Gastrocnemius medialis (tissue), 4 donors: ENCODE data around the gene DMAC1. TPM values are rescaled to one million over a fixed set of nuclear protein-coding genes. Genes with fewer than 3 reads are reported as not detected.

Source experiments
- ATAC-seq, 2 donors: fragments of 150-250 bp; one replicate each; pipeline ENCODE4 v1.9.1; 2016
- DNase-seq, 2 donors: peaks; one replicate each; pipeline ENCODE4 v3.0.0-alpha.2; 2019
- H3K27ac ChIP-seq, 4 donors: fragments of 200-600 bp; sonication (generic); 1 replicate in 1 of 4; 2 replicates in 3 of 4; pipeline ENCODE4 v1.5.1; 2016 to 2018; ENCODE audit warnings: mild to moderate bottlenecking in 2 of 4, moderate library complexity in 1 of 4
- H3K27me3 ChIP-seq, 3 donors: fragments of 200-600 bp; sonication (generic) in 2 of 3; 1 replicate in 1 of 3; 2 replicates in 2 of 3; pipeline versions ENCODE4 v1.5.1 to v1.6.0; 2016 to 2019; ENCODE audit warnings: mild to moderate bottlenecking in 1 of 3, moderate library complexity in 1 of 3
- H3K36me3 ChIP-seq, 2 donors: fragments of 200-600 bp; sonication (generic) in 1 of 2; one replicate each; pipeline ENCODE4 v1.5.1; 2017 to 2018
- H3K4me1 ChIP-seq, 2 donors: fragments of 200-600 bp; sonication (generic) in 1 of 2; one replicate each; pipeline ENCODE4 v1.5.1; 2016 to 2017; ENCODE audit warnings: mild to moderate bottlenecking in 2 of 2
- H3K4me3 ChIP-seq, 4 donors: fragments of 200-600 bp; sonication (generic) in 3 of 4; 1 replicate in 1 of 4; 2 replicates in 3 of 4; pipeline ENCODE4 v1.5.1; 2016 to 2019; ENCODE audit warnings: mild to moderate bottlenecking in 2 of 4
- H3K9me3 ChIP-seq, 3 donors: fragments of 200-600 bp; sonication (generic) in 2 of 3; 1 replicate in 1 of 3; 2 replicates in 2 of 3; pipeline ENCODE4 v1.5.1; 2016 to 2019
- CTCF ChIP-seq, 5 experiments: fragments of 450-650 bp in 3 of 5; fragments of 200-600 bp in 2 of 5; sonication (generic) in 2 of 5; IDR thresholded peaks in 4 of 5; conservative IDR thresholded peaks in 1 of 5; 1 replicate in 4 of 5; 2 replicates in 1 of 5; pipeline ENCODE4 v1.5.1; 2016 to 2019; ENCODE audit warnings: antibody characterized with exemption in 5 of 5, mild to moderate bottlenecking in 3 of 5, moderate library complexity in 3 of 5
- POLR2A ChIP-seq, 2 donors: fragments of 450-650 bp; IDR thresholded peaks; one replicate each; pipeline ENCODE4 v1.6.1; 2017; ENCODE audit warnings: antibody characterized with exemption in 2 of 2, mild to moderate bottlenecking in 2 of 2, moderate library complexity in 2 of 2
- in situ Hi-C, 4 donors: fragments of 200-750 bp; cut with MboI; loops; one replicate each; pipeline versions ENCODE4 v1.15.0 to v1.8.0; 2017; ENCODE audit warnings: low sequenced_read_pairs in 4 of 4
- intact Hi-C: fragments of 100-400 bp; cut with DNase I; formaldehyde crosslinking; loops from one replicate; pipeline ENCODE4 v1.15.1; 2023; ENCODE audit warnings: low total_unique reads
- total RNA-seq, 4 donors: library from RNA; depleted of rRNA; stranded (reverse); fragments of >200 nt; gene quantifications; one replicate each; pipeline versions ENCODE4 v1.1.0 to v1.2.3, GENCODE V29; 2016

Gene DMAC1
- total RNA-seq, 4 donors from 2014 or later = 15.6 to 23.4 (median 21.2) TPM

GRCh38 chr9:7778851-7779600, 20.6 kb downstream of the DMAC1 start:
- no peak for TF ChIP-seq CTCF (IDR thresholded peaks at IDR 0.05 in 4 of 5, conservative IDR thresholded peaks at IDR 0.05 in 1 of 5)
- H3K4me3 ChIP-seq = no peak overlapping the region
- intact Hi-C loops = no loop called here
- in situ Hi-C loops = loop anchor here in 1 of 4 donors (25.0 kb wide), 1 partner anchor 92 kb away; no protein-coding TSS in a partner anchor
- no peak for ATAC-seq
- no peaks in the 10 kb centered on the region for H3K36me3 ChIP-seq
- H3K27ac ChIP-seq = no peak overlapping the region
- H3K9me3 ChIP-seq = no peaks in the 10 kb centered on the region
- H3K4me1 ChIP-seq = no peaks in the 10 kb centered on the region
- DNase-seq = no peak
- H3K27me3 ChIP-seq = no peaks in the 10 kb centered on the region

GRCh38 chr9:7777771-7778170, 21.8 kb downstream of the DMAC1 start:
- H3K36me3 ChIP-seq = no peaks in the 10 kb centered on the region
- H3K9me3 ChIP-seq = no peaks in the 10 kb centered on the region
- ATAC-seq (no peak), DNase-seq (no peak)
- in situ Hi-C loops = loop anchor here in 1 of 4 donors (25.0 kb wide), 1 partner anchor 90 kb away; no protein-coding TSS in a partner anchor
- no peaks in the 10 kb centered on the region for H3K27me3 ChIP-seq
- intact Hi-C loops = no loop called here
- H3K4me3 ChIP-seq = no peak overlapping the region
- H3K4me1 ChIP-seq = no peaks in the 10 kb centered on the region
- TF ChIP-seq POLR2A (IDR thresholded peaks at IDR 0.05) (no peak), CTCF (IDR thresholded peaks at IDR 0.05 in 4 of 5, conservative IDR thresholded peaks at IDR 0.05 in 1 of 5) (no peak)
- H3K27ac ChIP-seq = no peak overlapping the region

DNA sequence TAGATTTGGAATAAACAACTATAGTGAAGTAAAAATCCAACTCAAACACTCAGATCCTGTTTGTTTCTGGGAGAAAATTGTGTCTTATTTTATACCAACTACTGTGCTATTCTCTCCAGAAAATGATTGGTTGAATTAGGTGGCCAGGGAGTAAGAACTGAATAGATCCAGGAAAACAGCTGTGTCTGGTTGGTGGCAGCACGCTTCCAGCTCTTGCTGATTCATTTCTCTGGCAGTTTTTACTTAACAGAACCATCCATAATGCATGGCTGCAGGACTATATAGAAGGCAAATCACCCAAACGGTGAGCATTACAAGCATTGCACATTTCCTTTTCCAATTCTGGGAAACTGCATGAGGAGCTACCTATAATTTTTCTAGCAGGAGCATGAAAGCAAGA, 29.5 kb downstream of the DMAC1 start:
- H3K36me3 ChIP-seq = no peaks in the 10 kb centered on the region
- H3K4me1 ChIP-seq = no peaks in the 10 kb centered on the region
- H3K27me3 ChIP-seq = no peaks in the 10 kb centered on the region
- H3K9me3 ChIP-seq = no peaks in the 10 kb centered on the region
- TF ChIP-seq CTCF (IDR thresholded peaks at IDR 0.05 in 4 of 5, conservative IDR thresholded peaks at IDR 0.05 in 1 of 5) = no peak
- no peak for TF ChIP-seq POLR2A (IDR thresholded peaks at IDR 0.05)
- no peak overlapping the region for H3K27ac ChIP-seq
- intact Hi-C loops = no loop called here
- in situ Hi-C loops = no loop called here
- H3K4me3 ChIP-seq = no peak overlapping the region
- ATAC-seq (no peak), DNase-seq (no peak)

GRCh38 chr9:7762600-7762999, 37.0 kb downstream of the DMAC1 start:
- H3K27ac ChIP-seq = no peak overlapping the region
- H3K9me3 ChIP-seq = no peaks in the 10 kb centered on the region
- in situ Hi-C loops (no loop called here), intact Hi-C loops (no loop called here)
- TF ChIP-seq POLR2A (IDR thresholded peaks at IDR 0.05) (no peak), CTCF (IDR thresholded peaks at IDR 0.05 in 4 of 5, conservative IDR thresholded peaks at IDR 0.05 in 1 of 5) (no peak)
- H3K27me3 ChIP-seq = no peaks in the 10 kb centered on the region
- no peaks in the 10 kb centered on the region for H3K36me3 ChIP-seq
- no peak for ATAC-seq
- no peaks in the 10 kb centered on the region for H3K4me1 ChIP-seq
- no peak for DNase-seq
- no peak overlapping the region for H3K4me3 ChIP-seq
